Stomach (tissue), 4 donors: ENCODE measurements around the gene GCA.

Experiments used
- POLR2A ChIP-seq, 4 donors: fragments of 450-650 bp; IDR thresholded peaks; one replicate each; pipeline ENCODE4 v1.6.1; 2016; ENCODE audit warnings: antibody characterized with exemption in 4 of 4, control low read depth in 2 of 4, mild to moderate bottlenecking in 1 of 4, moderate library complexity in 1 of 4
- TF ChIP-seq, protein P1 (sequence below), 7 experiments: fragments of 450-650 bp in 4 of 7; fragments of 200-600 bp in 3 of 7; sonication (generic) in 3 of 7; IDR thresholded peaks; one replicate each; pipeline ENCODE4 v1.5.1; 2016 to 2019; ENCODE audit warnings: antibody characterized with exemption in 7 of 7, control low read depth in 2 of 7, mild to moderate bottlenecking in 1 of 7

DNA sequence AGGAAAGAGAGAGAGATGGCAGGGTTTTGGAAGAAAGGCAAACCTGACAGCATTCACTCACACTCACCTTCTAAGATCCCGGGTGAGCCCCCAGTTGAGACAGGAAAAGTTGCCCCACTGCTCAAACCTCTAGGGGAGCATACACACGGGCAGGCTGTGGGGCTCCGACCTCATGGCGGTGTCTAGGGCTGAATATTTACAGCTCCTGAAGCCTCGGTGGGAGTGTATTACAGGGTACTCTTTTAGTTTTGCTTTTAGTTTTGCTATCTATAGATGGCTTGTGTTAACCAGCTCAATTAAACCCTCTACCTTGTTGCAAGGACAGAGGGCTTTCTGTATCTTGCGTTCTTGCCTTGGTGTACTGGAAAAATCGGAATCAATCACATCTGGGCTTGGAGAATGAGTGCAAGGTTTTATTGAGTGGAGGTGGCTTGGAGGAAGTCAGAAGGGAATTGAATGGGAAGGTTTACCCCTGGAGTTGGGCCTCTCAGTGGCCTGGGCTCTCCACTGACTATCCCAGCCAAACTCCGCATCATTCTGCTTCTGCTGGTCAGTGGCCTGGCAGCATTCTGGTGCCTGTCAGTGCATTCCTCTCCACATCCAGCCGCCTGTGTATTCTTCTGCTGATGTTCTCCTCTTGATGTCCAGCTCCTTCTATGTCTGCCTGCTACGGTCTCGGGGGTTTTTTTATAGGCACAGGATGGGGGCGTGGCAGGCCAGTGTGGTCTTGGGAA lies 15.3 kb upstream of the GCA start:
- TF ChIP-seq POLR2A (IDR thresholded peaks at IDR 0.05): no peak
- TF ChIP-seq, protein P1, sequence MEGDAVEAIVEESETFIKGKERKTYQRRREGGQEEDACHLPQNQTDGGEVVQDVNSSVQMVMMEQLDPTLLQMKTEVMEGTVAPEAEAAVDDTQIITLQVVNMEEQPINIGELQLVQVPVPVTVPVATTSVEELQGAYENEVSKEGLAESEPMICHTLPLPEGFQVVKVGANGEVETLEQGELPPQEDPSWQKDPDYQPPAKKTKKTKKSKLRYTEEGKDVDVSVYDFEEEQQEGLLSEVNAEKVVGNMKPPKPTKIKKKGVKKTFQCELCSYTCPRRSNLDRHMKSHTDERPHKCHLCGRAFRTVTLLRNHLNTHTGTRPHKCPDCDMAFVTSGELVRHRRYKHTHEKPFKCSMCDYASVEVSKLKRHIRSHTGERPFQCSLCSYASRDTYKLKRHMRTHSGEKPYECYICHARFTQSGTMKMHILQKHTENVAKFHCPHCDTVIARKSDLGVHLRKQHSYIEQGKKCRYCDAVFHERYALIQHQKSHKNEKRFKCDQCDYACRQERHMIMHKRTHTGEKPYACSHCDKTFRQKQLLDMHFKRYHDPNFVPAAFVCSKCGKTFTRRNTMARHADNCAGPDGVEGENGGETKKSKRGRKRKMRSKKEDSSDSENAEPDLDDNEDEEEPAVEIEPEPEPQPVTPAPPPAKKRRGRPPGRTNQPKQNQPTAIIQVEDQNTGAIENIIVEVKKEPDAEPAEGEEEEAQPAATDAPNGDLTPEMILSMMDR (IDR thresholded peaks at IDR 0.05): no peak
